Measurements from ENCODE around the gene MLLT6.

The MLLT6 gene

GRCh38 chr17:38704606-38705522 lies at the start of gene MLLT6:
TSS of gene MLLT6 (plus strand) at chr17:38705273. CDS start at chr17:38705633, 360 bp downstream.
- peak; percentile 82 for DNase-seq

GRCh38 chr17:38656959-38657823 lies 47.9 kb upstream of the MLLT6 start:
- no peak for DNase-seq

GRCh38 chr17:38657824-38658740 lies 47.0 kb upstream of the MLLT6 start:
- no peak for DNase-seq

GRCh38 chr17:38658741-38659345 lies 46.2 kb upstream of the MLLT6 start:
- DNase-seq: no peak

- no peak for DNase-seq
Observed at GRCh38 chr17:38659415-38659814, 45.7 kb upstream of the MLLT6 start.

GRCh38 chr17:38660097-38661025 lies 44.7 kb upstream of the MLLT6 start:
- DNase-seq: no peak

- DNase-seq: no peak
Observed at GRCh38 chr17:38663125-38663751, 41.8 kb upstream of the MLLT6 start.

- DNase-seq: no peak
Observed at GRCh38 chr17:38663964-38664644, 41.0 kb upstream of the MLLT6 start.

GRCh38 chr17:38667099-38667786 lies 37.8 kb upstream of the MLLT6 start:
- DNase-seq: no peak

- DNase-seq: no peak
Observed at GRCh38 chr17:38667787-38668122, 37.3 kb upstream of the MLLT6 start.

GRCh38 chr17:38669520-38669919 lies 35.6 kb upstream of the MLLT6 start:
- DNase-seq: no peak

GRCh38 chr17:38671939-38672720 lies 32.9 kb upstream of the MLLT6 start:
- no peak for DNase-seq

GRCh38 chr17:38672788-38673706 lies 32.0 kb upstream of the MLLT6 start:
- no peak for DNase-seq

- DNase-seq: no peak
Observed at GRCh38 chr17:38673707-38674013, 31.4 kb upstream of the MLLT6 start.

- DNase-seq: no peak
Observed at GRCh38 chr17:38674014-38674748, 30.9 kb upstream of the MLLT6 start.

- DNase-seq: peak; percentile 88
Observed at GRCh38 chr17:38674749-38675615, 30.1 kb upstream of the MLLT6 start, which contains the start of gene EPOP. TSS of gene EPOP (minus strand) at chr17:38674957. CDS start at chr17:38674495, 462 bp downstream.
